Nucleus accumbens (tissue), 56 donors: ENCODE measurements around the gene SDF4.
"Not testable (repeated sequence)": the region's sequence is repeated elsewhere in the genome, so short reads cannot be mapped to it uniquely, and the experiment has no call there.

Source experiments
- DNase-seq, 56 donors: peaks; one replicate each; lab custom pipeline; 2025; lab: John Stamatoyannopoulos, UW

SDF4 gene

GRCh38 chr1:1182491-1183220 is 49.1 kb downstream of the SDF4 start:
- no peak for DNase-seq

- no peak for DNase-seq
Observed at GRCh38 chr1:1181938-1182410, 49.8 kb downstream of the SDF4 start.

- DNase-seq: no peak
Observed at GRCh38 chr1:1181129-1181937, 50.5 kb downstream of the SDF4 start.

GRCh38 chr1:1179983-1180861 is 51.6 kb downstream of the SDF4 start:
- no peak for DNase-seq

- no peak for DNase-seq
Observed at GRCh38 chr1:1179346-1179982, 52.3 kb downstream of the SDF4 start.

- no peak for DNase-seq
Observed at GRCh38 chr1:1178794-1179331, 52.9 kb downstream of the SDF4 start.

- no peak for DNase-seq
Observed at GRCh38 chr1:1177452-1178206, 54.2 kb downstream of the SDF4 start.

GRCh38 chr1:1176931-1177330 is 54.9 kb downstream of the SDF4 start:
- DNase-seq: no peak

- DNase-seq: not testable (repeated sequence)
Observed at GRCh38 chr1:1176063-1176761, 55.6 kb downstream of the SDF4 start.

GRCh38 chr1:1175221-1176062 is 56.4 kb downstream of the SDF4 start:
- no peak for DNase-seq

- no peak for DNase-seq
Observed at GRCh38 chr1:1173793-1174415, 57.9 kb downstream of the SDF4 start, which contains the start of gene TTLL10. TSS of gene TTLL10 (plus strand) at chr1:1173880. CDS start at chr1:1179216, 5,336 bp downstream.

- no peak for DNase-seq
Observed at GRCh38 chr1:1173061-1173792, 58.6 kb downstream of the SDF4 start.

GRCh38 chr1:1171546-1172340 is 60.1 kb downstream of the SDF4 start:
- no peak for DNase-seq

GRCh38 chr1:1171161-1171545 is 60.6 kb downstream of the SDF4 start:
- no peak for DNase-seq

- DNase-seq: no peak
Observed at GRCh38 chr1:1170215-1171091, 61.3 kb downstream of the SDF4 start.
